ENCODE measurements around the gene MLIP. TPM values are rescaled to one million over a fixed set of nuclear protein-coding genes. Genes with fewer than 3 reads are reported as not detected.
"Not testable (repeated sequence)": the region's sequence is repeated elsewhere in the genome, so short reads cannot be mapped to it uniquely, and the experiment has no call there.

MLIP gene
- total RNA-seq, 4 donors from 2014 or later = 4.0 to 8.1 (median 4.2) TPM; not detected in 1

DNA sequence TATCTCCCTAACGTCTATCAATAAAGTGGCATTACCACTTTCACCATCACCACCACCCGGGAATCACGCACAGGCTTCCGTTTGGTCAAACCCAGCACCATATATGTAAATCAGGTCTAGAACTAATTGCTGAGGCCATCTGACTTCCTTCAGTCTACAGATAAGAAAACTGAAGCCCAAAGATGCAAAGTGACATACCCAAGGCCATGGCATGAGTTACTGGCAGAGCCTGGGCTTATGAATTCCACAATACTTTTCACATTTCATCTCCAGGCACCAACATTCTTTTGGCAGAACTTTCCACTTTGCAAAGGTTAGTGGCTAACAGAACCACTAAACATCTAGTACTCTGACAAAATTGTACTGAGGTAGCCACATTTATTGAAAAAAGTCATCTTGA, 132.5 kb downstream of the MLIP start:
- TF ChIP-seq CTCF (IDR thresholded peaks at IDR 0.05) (no peak), POLR2A (IDR thresholded peaks at IDR 0.05) (no peak)
- DNase-seq = no peak
- 94 to 95% methylated on average over 4 of the region's 4 CpGs for WGBS, 2 donors
- no peaks in the 10 kb centered on the region for H3K27me3 ChIP-seq
- no peaks in the 10 kb centered on the region for H3K4me1 ChIP-seq
- no peaks in the 10 kb centered on the region for H3K9me3 ChIP-seq
- no peak overlapping the region for H3K4me3 ChIP-seq (replicated peaks in 1 of 3)
- H3K36me3 ChIP-seq = no peaks in the 10 kb centered on the region
- intact Hi-C loops (cut with DNase I) = no loop called here
- no peak overlapping the region for H3K27ac ChIP-seq

GRCh38 chr6:54244430-54244829, 133.2 kb downstream of the MLIP start:
- DNase-seq = no peak
- TF ChIP-seq CTCF (IDR thresholded peaks at IDR 0.05) (peak in 4 of 6 experiments; percentile 28 to 53 (median 45)), POLR2A (IDR thresholded peaks at IDR 0.05) (no peak)
- no peaks in the 10 kb centered on the region for H3K4me1 ChIP-seq
- H3K36me3 ChIP-seq = no peaks in the 10 kb centered on the region
- no peak overlapping the region for H3K4me3 ChIP-seq (replicated peaks in 1 of 3)
- H3K27ac ChIP-seq = no peak overlapping the region
- H3K9me3 ChIP-seq = no peaks in the 10 kb centered on the region
- H3K27me3 ChIP-seq = no peaks in the 10 kb centered on the region
- intact Hi-C loops (cut with DNase I) = no loop called here
- 61 to 77% methylated on average over 1 of the region's 1 CpG for WGBS, 2 donors

GRCh38 chr6:54245265-54245664, 134.0 kb downstream of the MLIP start:
- Histone ChIP-seq H3K4me1 (no peaks in the 10 kb centered on the region), H3K4me3 (replicated peaks in 1 of 3) (no peak overlapping the region), H3K27ac (no peak overlapping the region), H3K27me3 (no peaks in the 10 kb centered on the region), H3K36me3 (no peaks in the 10 kb centered on the region), H3K9me3 (no peaks in the 10 kb centered on the region)
- TF ChIP-seq CTCF (IDR thresholded peaks at IDR 0.05) (no peak), POLR2A (IDR thresholded peaks at IDR 0.05) (no peak)
- intact Hi-C loops (cut with DNase I) = no loop called here
- WGBS, 2 donors = 92 to 94% methylated on average over 2 of the region's 2 CpGs
- no peak for DNase-seq

DNA sequence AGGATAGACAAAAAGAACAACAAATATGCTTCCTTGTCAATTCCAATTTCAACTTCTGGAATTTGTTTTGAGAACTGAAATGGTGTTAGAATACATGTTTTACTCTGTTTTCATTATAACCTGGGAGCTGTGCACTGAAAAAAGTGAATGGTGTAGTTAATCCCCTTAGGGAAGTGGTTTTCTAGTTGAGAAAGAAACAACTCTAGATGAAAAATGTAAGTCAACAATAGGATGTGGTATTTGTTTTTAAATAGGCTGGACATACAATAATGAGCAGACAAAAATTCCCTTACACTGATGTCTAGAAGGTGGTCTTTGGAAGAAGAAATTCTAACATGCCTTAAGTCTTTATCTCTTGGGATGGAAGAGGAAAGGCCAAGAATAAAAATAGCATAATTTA, 137.1 kb downstream of the MLIP start:
- Histone ChIP-seq H3K4me1 (no peaks in the 10 kb centered on the region), H3K27me3 (no peaks in the 10 kb centered on the region), H3K27ac (no peak overlapping the region), H3K4me3 (replicated peaks in 1 of 3) (no peak overlapping the region), H3K9me3 (no peaks in the 10 kb centered on the region), H3K36me3 (no peaks in the 10 kb centered on the region)
- TF ChIP-seq POLR2A (IDR thresholded peaks at IDR 0.05) = no peak
- no peak for TF ChIP-seq CTCF (IDR thresholded peaks at IDR 0.05)
- intact Hi-C loops (cut with DNase I) = no loop called here
- no peak for DNase-seq

DNA sequence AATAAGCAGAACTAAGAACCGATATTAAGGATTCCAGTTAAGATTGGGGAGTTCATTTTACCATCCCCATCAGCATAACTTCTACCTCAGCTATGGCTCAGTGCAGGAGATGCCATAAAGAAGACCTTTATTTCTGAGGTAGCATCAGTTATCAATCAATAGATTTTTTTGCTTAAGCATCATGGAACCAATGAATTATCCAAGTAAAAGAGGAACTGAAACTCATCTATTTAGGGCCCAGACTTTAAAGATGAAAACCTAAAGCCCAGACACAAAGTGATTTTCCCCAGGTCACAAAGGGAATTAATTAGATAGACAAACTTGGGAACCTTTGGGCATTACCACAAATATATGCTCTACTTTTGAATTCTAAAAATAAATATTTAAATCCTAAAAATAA, 137.8 kb downstream of the MLIP start:
- no peaks in the 10 kb centered on the region for H3K9me3 ChIP-seq
- H3K4me1 ChIP-seq = no peaks in the 10 kb centered on the region
- intact Hi-C loops (cut with DNase I) = no loop called here
- no peak for TF ChIP-seq CTCF (IDR thresholded peaks at IDR 0.05)
- TF ChIP-seq POLR2A (IDR thresholded peaks at IDR 0.05) = no peak
- H3K27ac ChIP-seq = no peak overlapping the region
- DNase-seq = no peak
- no peaks in the 10 kb centered on the region for H3K27me3 ChIP-seq
- H3K36me3 ChIP-seq = no peaks in the 10 kb centered on the region
- H3K4me3 ChIP-seq (replicated peaks in 1 of 3) = no peak overlapping the region
- whole genome bisulfite sequencing, 2 donors = 89 to 91% methylated on average over 1 of the region's 1 CpG

- H3K9me3 ChIP-seq; H3K4me1 ChIP-seq; H3K36me3 ChIP-seq; H3K27ac ChIP-seq; H3K4me3 ChIP-seq (replicated peaks in 1 of 3); DNase-seq; intact Hi-C loops (cut with DNase I); H3K27me3 ChIP-seq: not testable (repeated sequence)
- 88 to 95% methylated on average over 2 of the region's 2 CpGs for WGBS, 2 donors
Observed at GRCh38 chr6:54249812-54250211, 138.6 kb downstream of the MLIP start.
